GM12878 (cell line): Measurements from ENCODE around the gene BTNL8. TPM values are rescaled to one million over a fixed set of nuclear protein-coding genes. Genes with fewer than 3 reads are reported as not detected.

ENCODE experiments used
- BCLAF1 ChIP-seq: fragments of 450-650 bp; IDR thresholded peaks from 2 replicates; pipeline ENCODE4 v1.6.1; 2017; ENCODE audit warnings: antibody characterized with exemption, mild to moderate bottlenecking, moderate library complexity
- FOXK2 ChIP-seq: fragments of 450-650 bp; IDR thresholded peaks from 2 replicates; pipeline ENCODE4 v1.6.1; 2017; ENCODE audit warnings: mild to moderate bottlenecking, moderate library complexity
- IRF5 ChIP-seq: fragments of 450-650 bp; IDR thresholded peaks from 2 replicates; pipeline ENCODE4 v1.6.1; 2017; ENCODE audit warnings: borderline replicate concordance
- NFYB ChIP-seq: IDR thresholded peaks from 2 replicates; pipeline ENCODE4 v1.6.1; 2011; ENCODE audit warnings: low read depth, mild to moderate bottlenecking, low read length, improper control_type of control experiment, moderate library complexity; ENCODE audit not compliant: insufficient read depth
- NRF1 ChIP-seq: conservative IDR thresholded peaks from 2 replicates; pipeline ENCODE4 v1.6.1; 2011; ENCODE audit warnings: mild to moderate bottlenecking, low read depth, low read length, improper control_type of control experiment
- POLR2A ChIP-seq: IDR thresholded peaks from 2 replicates; pipeline ENCODE4 v1.6.1; 2011; ENCODE audit warnings: low read depth, mild to moderate bottlenecking, low read length
- RAD21 ChIP-seq: IDR thresholded peaks from 2 replicates; pipeline ENCODE4 v1.6.1; 2011; ENCODE audit warnings: mild to moderate bottlenecking, low read depth, low read length, moderate library complexity; ENCODE audit not compliant: insufficient read depth
- polyA plus RNA-seq, 11 experiments: library from polyadenylated mRNA; depleted of rRNA in 4 of 11; unstranded in 6 of 11; stranded (reverse) in 5 of 11; fragments of >200 nt; fragmentation: Nextera tagmentation in 4 of 11; fragmentation: Illumina TruSeq in 1 of 11; extraction: Ambion mirVana in 4 of 11; extraction: Trizol in 1 of 11; gene quantifications; 1 replicate in 1 of 11; 2 replicates in 10 of 11; pipeline versions ENCODE4 v1.2.1 to v1.2.3, GENCODE V29; 2011 to 2016; ENCODE audit warnings: inconsistent platforms in 2 of 11, missing spikeins in 2 of 11, low read depth in 1 of 11
- total RNA-seq, 4 experiments: library from RNA; depleted of rRNA in 3 of 4; stranded (reverse); fragments of >200 nt in 3 of 4; fragmentation: Illumina TruSeq in 1 of 4; extraction: Trizol in 1 of 4; gene quantifications; 2 replicates each; pipeline versions ENCODE4 v1.2.1 to v1.2.3, GENCODE V29; 2013 to 2021
- TF ChIP-seq, protein P1 (sequence below): IDR thresholded peaks from 2 replicates; pipeline ENCODE4 v1.6.1; 2012; ENCODE audit warnings: low read depth, low read length, improper control_type of control experiment
- TF ChIP-seq, protein P2 (sequence below): fragments of 450-650 bp; IDR thresholded peaks from 2 replicates; pipeline ENCODE4 v1.6.1; 2017; ENCODE audit warnings: low read depth, mild to moderate bottlenecking, moderate library complexity

The BTNL8 gene
- total and polyA plus RNA-seq, 10 of the 15 experiments (the other 5 are each of a cell fraction or from before 2014, with no cell fraction given), result 0.13 to 3.4 (median 0.26) TPM; not detected in 2

- TF ChIP-seq, protein P1, sequence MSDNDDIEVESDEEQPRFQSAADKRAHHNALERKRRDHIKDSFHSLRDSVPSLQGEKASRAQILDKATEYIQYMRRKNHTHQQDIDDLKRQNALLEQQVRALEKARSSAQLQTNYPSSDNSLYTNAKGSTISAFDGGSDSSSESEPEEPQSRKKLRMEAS, result no peak; the same call in 1 of the 2 replicates
- no peak for TF ChIP-seq NFYB
- no peak for TF ChIP-seq NRF1
- peak; percentile 82 for TF ChIP-seq POLR2A
- no peak for TF ChIP-seq BCLAF1
- TF ChIP-seq FOXK2, result no peak
- no peak for TF ChIP-seq IRF5
- TF ChIP-seq, protein P2, sequence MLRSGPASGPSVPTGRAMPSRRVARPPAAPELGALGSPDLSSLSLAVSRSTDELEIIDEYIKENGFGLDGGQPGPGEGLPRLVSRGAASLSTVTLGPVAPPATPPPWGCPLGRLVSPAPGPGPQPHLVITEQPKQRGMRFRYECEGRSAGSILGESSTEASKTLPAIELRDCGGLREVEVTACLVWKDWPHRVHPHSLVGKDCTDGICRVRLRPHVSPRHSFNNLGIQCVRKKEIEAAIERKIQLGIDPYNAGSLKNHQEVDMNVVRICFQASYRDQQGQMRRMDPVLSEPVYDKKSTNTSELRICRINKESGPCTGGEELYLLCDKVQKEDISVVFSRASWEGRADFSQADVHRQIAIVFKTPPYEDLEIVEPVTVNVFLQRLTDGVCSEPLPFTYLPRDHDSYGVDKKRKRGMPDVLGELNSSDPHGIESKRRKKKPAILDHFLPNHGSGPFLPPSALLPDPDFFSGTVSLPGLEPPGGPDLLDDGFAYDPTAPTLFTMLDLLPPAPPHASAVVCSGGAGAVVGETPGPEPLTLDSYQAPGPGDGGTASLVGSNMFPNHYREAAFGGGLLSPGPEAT, result 0 out of 2 replicates have a peak, but pooled peaks have one; percentile 6
- no peak for TF ChIP-seq RAD21
Measured at GRCh38 chr5:180860887-180861822, 37.8 kb upstream of the BTNL8 start, which contains the start of gene ZFP62 (continued).
